Upper lobe of right lung (tissue), 1 donor: ENCODE data around the gene LHX3. TPM values are rescaled to one million over a fixed set of nuclear protein-coding genes. Genes with fewer than 3 reads are reported as not detected.

Experiments used
- ATAC-seq: fragments of 200-7000 bp; cut with Tn5 transposase; one replicate; pipeline ENCODE4 v1.9.1; 2020; ENCODE audit warnings: mild to moderate bottlenecking, moderate library complexity
- DNase-seq: peaks from one replicate; pipeline ENCODE4 v3.0.0-alpha.2; 2020
- H3K27ac ChIP-seq: fragments of 200-600 bp; one replicate; pipeline ENCODE4 v1.8.0; 2022
- H3K27me3 ChIP-seq: fragments of 200-600 bp; one replicate; pipeline ENCODE4 v1.8.0; 2022; ENCODE audit warnings: mild to moderate bottlenecking
- H3K36me3 ChIP-seq: fragments of 200-600 bp; one replicate; pipeline ENCODE4 v1.8.0; 2022
- H3K4me1 ChIP-seq: fragments of 200-600 bp; one replicate; pipeline ENCODE4 v1.8.0; 2022
- H3K4me3 ChIP-seq: fragments of 200-600 bp; one replicate; pipeline ENCODE4 v1.8.0; 2022; ENCODE audit warnings: mild to moderate bottlenecking
- H3K9me3 ChIP-seq: fragments of 200-600 bp; one replicate; pipeline ENCODE4 v1.8.0; 2022
- CTCF ChIP-seq: fragments of 200-600 bp; IDR thresholded peaks from one replicate; pipeline ENCODE4 v1.8.0; 2022; ENCODE audit warnings: antibody characterized with exemption
- intact Hi-C: fragments of 100-400 bp; cut with DNase I; formaldehyde crosslinking; loops from one replicate; pipeline ENCODE4 v1.11.0; 2022
- total RNA-seq: library from RNA; stranded (reverse); fragmentation: NEBNext Ultra II Directional; extraction: Animal tissue kit (Norgen Biotek cat#: 25700); gene quantifications from one replicate; pipeline ENCODE4 v1.2.1, GENCODE V29; 2021
- donor health status: DM: no; HTN: yes; CAD: no; lungs with severe emphysema.

LHX3 gene
- total RNA-seq, 1 donor from 2014 or later: not detected

- H3K4me3 ChIP-seq: no peak overlapping the region
- H3K27me3 ChIP-seq: peaks cover 83% of the 10 kb centered on the region
- no peak overlapping the region for H3K27ac ChIP-seq
- ATAC-seq (no peak), DNase-seq (no peak)
- no peak for TF ChIP-seq CTCF
- no peaks in the 10 kb centered on the region for H3K9me3 ChIP-seq
- no peaks in the 10 kb centered on the region for H3K36me3 ChIP-seq
- intact Hi-C loops: no loop called here
- no peaks in the 10 kb centered on the region for H3K4me1 ChIP-seq
These were observed 3.1 kb downstream of the LHX3 start for GRCh38 chr9:136201609-136202453.

GRCh38 chr9:136201174-136201573, 3.8 kb downstream of the LHX3 start:
- intact Hi-C loops: no loop called here
- TF ChIP-seq CTCF: no peak
- H3K27me3 ChIP-seq: peaks cover 90% of the 10 kb centered on the region

GRCh38 chr9:136200424-136200823, 4.5 kb downstream of the LHX3 start:
- no peak overlapping the region for H3K27ac ChIP-seq
- intact Hi-C loops: no loop called here
- DNase-seq (no peak), ATAC-seq (no peak)
- no peaks in the 10 kb centered on the region for H3K36me3 ChIP-seq
- peaks cover 95% of the 10 kb centered on the region for H3K27me3 ChIP-seq
- TF ChIP-seq CTCF: no peak
- no peak overlapping the region for H3K4me3 ChIP-seq
- no peaks in the 10 kb centered on the region for H3K9me3 ChIP-seq
- H3K4me1 ChIP-seq: no peaks in the 10 kb centered on the region

More at GRCh38 chr9:136201174-136201573, 3.8 kb downstream of the LHX3 start:
- ATAC-seq (no peak), DNase-seq (no peak)
- no peak overlapping the region for H3K4me3 ChIP-seq
- H3K27ac ChIP-seq: no peak overlapping the region
- H3K9me3 ChIP-seq: no peaks in the 10 kb centered on the region
- H3K36me3 ChIP-seq: no peaks in the 10 kb centered on the region
- H3K4me1 ChIP-seq: no peaks in the 10 kb centered on the region

GRCh38 chr9:136199391-136200288, 5.3 kb downstream of the LHX3 start:
- intact Hi-C loops: no loop called here
- no peaks in the 10 kb centered on the region for H3K9me3 ChIP-seq
- H3K4me3 ChIP-seq: no peak overlapping the region
- DNase-seq: no peak
- H3K27ac ChIP-seq: no peak overlapping the region
- no peak for ATAC-seq
- no peaks in the 10 kb centered on the region for H3K4me1 ChIP-seq
- no peak for TF ChIP-seq CTCF
- H3K36me3 ChIP-seq: no peaks in the 10 kb centered on the region
- H3K27me3 ChIP-seq: peaks cover 95% of the 10 kb centered on the region

GRCh38 chr9:136198605-136199083, 6.3 kb downstream of the LHX3 start:
- Histone ChIP-seq H3K4me3 (no peak overlapping the region), H3K36me3 (no peaks in the 10 kb centered on the region), H3K9me3 (no peaks in the 10 kb centered on the region), H3K4me1 (no peaks in the 10 kb centered on the region), H3K27ac (no peak overlapping the region), H3K27me3 (peaks cover 93% of the 10 kb centered on the region)
- ATAC-seq: no peak
- intact Hi-C loops: no loop called here
- no peak for DNase-seq
- no peak for TF ChIP-seq CTCF
